ENCODE measurements around the gene TTLL9.

TTLL9 gene

DNA sequence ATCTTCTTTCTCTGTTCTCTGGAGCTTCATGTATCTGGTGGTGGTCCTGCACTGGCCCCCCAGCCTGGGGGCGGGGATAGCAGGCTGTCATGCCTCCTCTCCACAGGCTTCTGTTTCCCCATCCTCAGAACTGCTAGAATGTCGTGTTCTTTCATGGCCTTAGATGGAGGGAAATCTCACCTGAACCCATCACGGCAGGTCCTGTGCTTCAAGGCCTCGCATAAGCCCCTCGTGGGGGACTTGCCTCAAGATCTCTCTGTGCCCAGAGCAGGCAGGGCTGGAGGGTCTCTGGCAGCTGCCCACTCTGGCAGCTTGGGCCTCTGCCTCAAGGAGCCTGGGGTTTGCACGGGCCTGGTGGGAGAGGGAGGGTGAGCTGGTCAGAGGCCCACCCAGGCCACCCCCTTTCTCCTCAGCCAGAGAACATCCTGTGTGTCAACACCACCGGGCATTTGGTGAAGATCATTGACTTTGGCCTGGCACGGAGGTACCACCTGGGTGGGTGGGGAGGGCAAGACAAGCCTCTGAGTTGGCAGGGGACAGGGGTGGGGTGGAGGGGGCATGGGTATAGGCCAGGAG lies 39.9 kb upstream of the TTLL9 start:
- Histone ChIP-seq H3K4me3 (ENCODE audit: low read depth, low read length) (no peak overlapping the region), H3K36me3 (ENCODE audit: control insufficient read depth, insufficient read depth, low read length) (no peaks in the 10 kb centered on the region), H3K4me1 (ENCODE audit: control insufficient read depth, insufficient read depth, low read length) (no peaks in the 10 kb centered on the region), H3K9me3 (ENCODE audit: control insufficient read depth, insufficient read depth, low read length) (no peaks in the 10 kb centered on the region), H3K27me3 (ENCODE audit: control insufficient read depth, insufficient read depth, low read length) (no peaks in the 10 kb centered on the region), H3K9ac (ENCODE audit: low read depth, low read length) (no peak overlapping the region), H3K27ac (ENCODE audit: low read depth, low read length) (no peak overlapping the region)

DNA sequence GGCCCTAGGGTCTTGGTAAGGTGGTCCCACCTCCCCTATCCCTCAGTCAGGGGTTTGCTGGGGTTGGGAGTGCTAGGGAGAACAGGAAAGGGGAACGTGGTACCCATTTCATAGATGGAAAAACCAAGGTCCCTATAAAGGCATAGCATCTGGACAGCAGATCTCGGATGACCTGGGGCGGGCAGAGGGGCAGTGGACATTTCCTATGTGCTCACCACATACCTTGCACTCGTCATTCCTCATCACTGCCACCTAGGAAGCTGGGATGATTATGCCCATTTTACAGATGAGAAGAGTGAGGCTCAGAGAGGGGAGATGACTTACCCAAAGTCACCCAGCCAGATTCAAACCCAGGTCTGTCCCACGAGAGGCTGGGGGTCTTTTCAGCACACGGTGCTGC lies 39.2 kb upstream of the TTLL9 start:
- Histone ChIP-seq H3K27ac (ENCODE audit: low read depth, low read length) (no peak overlapping the region), H3K9ac (ENCODE audit: low read depth, low read length) (no peak overlapping the region), H3K9me3 (ENCODE audit: control insufficient read depth, insufficient read depth, low read length) (no peaks in the 10 kb centered on the region), H3K4me3 (ENCODE audit: low read depth, low read length) (no peak overlapping the region), H3K4me1 (ENCODE audit: control insufficient read depth, insufficient read depth, low read length) (no peaks in the 10 kb centered on the region), H3K36me3 (ENCODE audit: control insufficient read depth, insufficient read depth, low read length) (no peaks in the 10 kb centered on the region), H3K27me3 (ENCODE audit: control insufficient read depth, insufficient read depth, low read length) (no peaks in the 10 kb centered on the region)

DNA sequence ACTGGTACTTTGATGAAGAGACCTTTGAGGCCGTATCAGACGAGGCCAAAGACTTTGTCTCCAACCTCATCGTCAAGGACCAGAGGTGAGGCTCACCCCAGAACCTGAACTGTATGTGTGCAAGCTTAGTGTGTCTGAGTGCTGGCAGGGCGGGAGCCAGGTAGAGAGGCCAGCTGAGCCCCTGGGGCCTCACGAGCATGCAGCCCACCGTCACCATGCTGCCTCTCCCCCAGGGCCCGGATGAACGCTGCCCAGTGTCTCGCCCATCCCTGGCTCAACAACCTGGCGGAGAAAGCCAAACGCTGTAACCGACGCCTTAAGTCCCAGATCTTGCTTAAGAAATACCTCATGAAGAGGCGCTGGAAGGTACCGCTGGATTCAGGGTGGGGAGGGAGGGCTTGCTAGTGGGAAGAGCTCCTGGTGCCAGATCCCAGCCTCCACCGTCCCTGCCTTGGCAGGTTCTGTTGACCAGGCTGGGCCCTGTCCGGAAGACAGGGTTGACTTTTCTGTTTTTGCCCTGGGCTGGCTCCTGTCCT lies 38.6 kb upstream of the TTLL9 start:
- Histone ChIP-seq H3K27me3 (ENCODE audit: control insufficient read depth, insufficient read depth, low read length) (no peaks in the 10 kb centered on the region), H3K36me3 (ENCODE audit: control insufficient read depth, insufficient read depth, low read length) (no peaks in the 10 kb centered on the region), H3K4me3 (ENCODE audit: low read depth, low read length) (no peak overlapping the region), H3K4me1 (ENCODE audit: control insufficient read depth, insufficient read depth, low read length) (no peaks in the 10 kb centered on the region), H3K27ac (ENCODE audit: low read depth, low read length) (no peak overlapping the region), H3K9me3 (ENCODE audit: control insufficient read depth, insufficient read depth, low read length) (no peaks in the 10 kb centered on the region), H3K9ac (ENCODE audit: low read depth, low read length) (no peak overlapping the region)

DNA sequence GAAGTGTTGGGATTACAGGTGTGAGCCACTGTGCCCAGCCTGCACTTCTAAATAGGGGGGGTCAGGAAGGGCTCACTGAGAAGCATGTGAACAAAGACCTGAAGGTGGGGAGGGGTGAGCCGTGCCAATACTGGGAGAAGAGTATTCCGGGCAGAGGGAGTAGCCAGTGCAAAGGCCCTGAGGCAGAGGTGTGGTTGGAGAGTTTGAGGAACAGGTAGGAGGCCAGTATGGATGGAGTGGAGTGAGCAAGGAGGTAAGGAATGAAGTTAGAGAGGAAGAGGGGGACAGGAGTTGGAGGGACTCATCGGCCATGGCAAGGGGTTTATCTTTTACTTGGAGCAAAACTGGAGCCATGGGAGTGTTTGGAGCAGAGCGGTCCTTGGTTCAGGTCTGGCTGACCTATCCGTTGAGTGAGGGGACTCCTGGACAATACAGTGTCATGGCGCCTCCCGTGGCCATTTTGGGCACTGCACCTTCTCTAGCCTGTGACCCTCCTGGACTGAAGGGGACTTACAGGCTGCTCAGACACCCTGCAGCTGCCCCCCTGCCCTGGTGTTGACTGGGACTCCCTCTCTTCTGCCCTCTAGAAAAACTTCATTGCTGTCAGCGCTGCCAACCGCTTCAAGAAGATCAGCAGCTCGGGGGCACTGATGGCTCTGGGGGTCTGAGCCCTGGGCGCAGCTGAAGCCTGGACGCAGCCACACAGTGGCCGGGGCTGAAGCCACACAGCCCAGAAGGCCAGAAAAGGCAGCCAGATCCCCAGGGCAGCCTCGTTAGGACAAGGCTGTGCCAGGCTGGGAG lies 37.1 kb upstream of the TTLL9 start:
- H3K9ac ChIP-seq (ENCODE audit: low read depth, low read length), result no peak overlapping the region

DNA sequence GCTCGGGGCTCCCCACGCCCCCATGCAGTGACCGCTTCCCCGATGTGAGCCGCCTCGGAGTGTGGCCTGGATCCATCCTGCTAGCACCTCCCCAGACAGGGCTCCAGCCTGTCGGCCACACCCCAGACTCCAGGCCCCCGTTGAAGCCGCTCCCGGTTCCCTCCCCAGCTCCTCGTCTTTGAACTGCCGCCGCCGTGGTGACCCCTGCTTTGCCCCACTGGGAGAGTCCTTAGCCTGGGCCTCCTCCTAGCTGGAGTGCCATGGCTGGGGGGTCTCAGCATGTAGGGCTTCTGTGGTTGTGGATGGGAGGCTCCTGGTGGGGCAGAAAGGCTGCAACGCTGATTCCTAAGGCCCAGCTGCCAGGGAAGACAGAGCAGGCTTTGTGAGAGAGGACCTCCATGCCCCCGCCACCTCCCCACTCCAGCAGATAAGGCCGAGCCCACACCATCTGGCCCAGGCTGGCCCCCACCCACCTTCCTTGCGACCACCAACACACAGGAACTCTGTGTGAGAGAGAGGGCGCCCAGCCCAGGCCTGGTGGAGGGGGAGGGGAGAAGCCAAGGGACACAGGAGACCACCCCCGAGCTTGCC lies 36.4 kb upstream of the TTLL9 start:
- H3K4me1 ChIP-seq (ENCODE audit: control insufficient read depth, insufficient read depth, low read length), result no peaks in the 10 kb centered on the region
- H3K36me3 ChIP-seq (ENCODE audit: control insufficient read depth, insufficient read depth, low read length), result no peaks in the 10 kb centered on the region
- H3K9ac ChIP-seq (ENCODE audit: low read depth, low read length), result no peak overlapping the region
- no peaks in the 10 kb centered on the region for H3K27me3 ChIP-seq (ENCODE audit: control insufficient read depth, insufficient read depth, low read length)
- H3K27ac ChIP-seq (ENCODE audit: low read depth, low read length), result no peak overlapping the region
- H3K9me3 ChIP-seq (ENCODE audit: control insufficient read depth, insufficient read depth, low read length), result no peaks in the 10 kb centered on the region
- no peak overlapping the region for H3K4me3 ChIP-seq (ENCODE audit: low read depth, low read length)

More for the DNA sequence above, 37.1 kb upstream of the TTLL9 start:
- Histone ChIP-seq H3K36me3 (ENCODE audit: control insufficient read depth, insufficient read depth, low read length) (no peaks in the 10 kb centered on the region), H3K27me3 (ENCODE audit: control insufficient read depth, insufficient read depth, low read length) (no peaks in the 10 kb centered on the region), H3K9me3 (ENCODE audit: control insufficient read depth, insufficient read depth, low read length) (no peaks in the 10 kb centered on the region), H3K4me1 (ENCODE audit: control insufficient read depth, insufficient read depth, low read length) (no peaks in the 10 kb centered on the region), H3K27ac (ENCODE audit: low read depth, low read length) (no peak overlapping the region), H3K4me3 (ENCODE audit: low read depth, low read length) (no peak overlapping the region)

DNA sequence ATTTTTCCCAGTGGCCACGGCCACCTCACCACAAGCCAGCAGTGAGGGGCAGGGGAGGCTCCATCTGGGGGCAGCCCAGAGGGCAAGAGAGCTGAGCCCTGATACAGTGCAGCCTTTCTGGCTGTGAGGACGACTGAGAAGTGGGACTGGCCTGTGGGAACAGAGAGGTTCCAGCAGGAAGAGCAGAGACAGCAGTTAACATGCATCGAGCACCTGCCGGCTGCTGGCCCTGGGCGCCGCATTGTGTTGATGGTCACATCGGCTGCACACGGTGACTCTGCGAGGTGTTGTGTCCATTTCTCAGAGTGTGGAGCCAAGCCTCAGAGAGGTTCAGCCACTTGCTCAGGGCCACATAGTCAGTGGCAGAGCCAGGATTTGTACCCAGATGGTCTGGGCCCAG lies 34.9 kb upstream of the TTLL9 start:
- Histone ChIP-seq H3K4me3 (ENCODE audit: low read depth, low read length) (no peak overlapping the region), H3K27ac (ENCODE audit: low read depth, low read length) (no peak overlapping the region), H3K4me1 (ENCODE audit: control insufficient read depth, insufficient read depth, low read length) (no peaks in the 10 kb centered on the region), H3K9me3 (ENCODE audit: control insufficient read depth, insufficient read depth, low read length) (no peaks in the 10 kb centered on the region), H3K36me3 (ENCODE audit: control insufficient read depth, insufficient read depth, low read length) (no peaks in the 10 kb centered on the region), H3K9ac (ENCODE audit: low read depth, low read length) (no peak overlapping the region), H3K27me3 (ENCODE audit: control insufficient read depth, insufficient read depth, low read length) (no peaks in the 10 kb centered on the region)

DNA sequence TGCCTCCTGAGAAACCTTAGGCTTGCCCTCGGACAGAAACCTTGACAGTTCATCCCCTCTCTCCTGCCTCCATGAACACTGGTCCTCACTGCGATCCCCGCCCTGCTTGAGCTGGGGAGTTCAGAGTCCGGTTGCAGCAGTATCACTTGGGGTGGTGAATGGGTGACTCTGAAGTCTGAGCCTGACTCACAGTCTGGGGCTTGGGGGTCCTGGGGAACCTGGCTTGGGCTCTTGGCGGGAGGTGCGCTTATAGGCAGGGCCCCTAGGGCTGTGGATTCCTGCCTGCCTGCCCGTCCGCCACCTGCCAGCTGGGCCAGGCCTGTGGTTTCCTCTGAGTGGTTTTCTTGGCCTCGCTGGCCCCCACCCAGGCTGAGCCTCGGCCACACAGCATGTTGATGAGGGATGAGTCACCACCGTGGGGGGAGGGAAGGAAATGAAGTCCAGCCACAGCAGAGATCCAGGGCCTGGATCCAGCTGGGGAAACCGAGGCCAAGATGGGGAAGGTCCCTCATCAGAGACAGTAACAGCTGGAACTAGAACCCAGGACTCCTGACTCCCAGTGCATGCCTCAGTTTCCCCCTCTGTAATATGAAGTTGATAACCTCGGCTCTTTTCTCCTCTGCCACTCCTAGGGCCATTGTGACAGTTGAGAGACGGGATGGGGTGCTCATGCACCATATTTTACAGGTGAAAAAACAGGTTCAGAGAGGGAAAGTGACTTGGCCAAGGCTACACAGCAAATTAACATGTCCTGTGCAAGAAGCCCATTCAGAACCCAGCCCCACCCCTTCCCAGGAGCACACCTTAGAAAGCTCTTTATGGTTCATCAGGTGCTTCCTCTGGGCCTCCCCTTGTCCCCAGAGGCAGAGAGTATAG lies 34.2 kb upstream of the TTLL9 start:
- Histone ChIP-seq H3K27ac (ENCODE audit: low read depth, low read length) (no peak overlapping the region), H3K36me3 (ENCODE audit: control insufficient read depth, insufficient read depth, low read length) (no peaks in the 10 kb centered on the region), H3K9ac (ENCODE audit: low read depth, low read length) (no peak overlapping the region), H3K9me3 (ENCODE audit: control insufficient read depth, insufficient read depth, low read length) (no peaks in the 10 kb centered on the region), H3K27me3 (ENCODE audit: control insufficient read depth, insufficient read depth, low read length) (no peaks in the 10 kb centered on the region), H3K4me1 (ENCODE audit: control insufficient read depth, insufficient read depth, low read length) (peaks cover 1% of the 10 kb centered on the region; the same call in 1 of the 2 replicates), H3K4me3 (ENCODE audit: low read depth, low read length) (no peak overlapping the region)

DNA sequence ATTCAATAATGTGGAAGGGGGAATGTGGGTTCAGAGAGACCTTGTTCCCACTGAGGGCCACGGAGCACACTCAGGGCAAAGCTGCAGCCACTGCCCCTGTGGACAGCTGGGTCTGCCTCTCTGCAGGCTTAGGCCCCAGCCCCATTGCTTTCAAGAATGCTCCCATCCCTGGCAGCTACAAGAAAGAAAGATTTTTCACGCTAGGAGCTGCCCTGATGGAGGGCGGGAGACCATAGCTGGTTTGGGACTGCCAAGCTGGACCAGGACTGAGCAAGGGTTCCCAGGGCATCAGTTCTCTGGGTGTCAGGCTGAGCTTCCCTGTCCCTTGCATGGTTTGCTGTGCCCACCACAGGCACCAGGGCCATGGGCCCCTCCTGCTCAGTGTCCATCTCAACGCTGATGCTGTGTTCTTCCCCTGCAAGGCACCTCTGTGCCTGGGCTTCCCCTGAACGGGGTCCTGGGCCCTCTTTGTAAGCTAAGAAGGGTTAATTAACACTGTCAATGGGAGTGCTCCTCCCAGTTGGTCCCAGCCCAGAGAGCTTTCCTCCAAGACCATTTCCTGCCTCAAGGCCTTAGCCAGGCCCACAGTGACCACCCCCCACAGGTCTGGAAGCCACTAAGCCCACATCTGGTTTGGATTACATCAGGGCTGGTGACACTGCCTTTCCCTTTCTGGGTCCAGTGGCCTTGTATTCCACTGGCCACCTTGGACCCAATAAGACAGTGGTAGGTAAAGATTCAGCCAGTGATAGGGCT lies 33.4 kb upstream of the TTLL9 start:
- no peaks in the 10 kb centered on the region for H3K36me3 ChIP-seq (ENCODE audit: control insufficient read depth, insufficient read depth, low read length)
- peaks cover 3% of the 10 kb centered on the region; the same call in 1 of the 2 replicates for H3K4me1 ChIP-seq (ENCODE audit: control insufficient read depth, insufficient read depth, low read length)
- no peaks in the 10 kb centered on the region for H3K9me3 ChIP-seq (ENCODE audit: control insufficient read depth, insufficient read depth, low read length)
- H3K27ac ChIP-seq (ENCODE audit: low read depth, low read length), result no peak overlapping the region
- H3K27me3 ChIP-seq (ENCODE audit: control insufficient read depth, insufficient read depth, low read length), result no peaks in the 10 kb centered on the region
- H3K4me3 ChIP-seq (ENCODE audit: low read depth, low read length), result no peak overlapping the region
- no peak overlapping the region for H3K9ac ChIP-seq (ENCODE audit: low read depth, low read length)

DNA sequence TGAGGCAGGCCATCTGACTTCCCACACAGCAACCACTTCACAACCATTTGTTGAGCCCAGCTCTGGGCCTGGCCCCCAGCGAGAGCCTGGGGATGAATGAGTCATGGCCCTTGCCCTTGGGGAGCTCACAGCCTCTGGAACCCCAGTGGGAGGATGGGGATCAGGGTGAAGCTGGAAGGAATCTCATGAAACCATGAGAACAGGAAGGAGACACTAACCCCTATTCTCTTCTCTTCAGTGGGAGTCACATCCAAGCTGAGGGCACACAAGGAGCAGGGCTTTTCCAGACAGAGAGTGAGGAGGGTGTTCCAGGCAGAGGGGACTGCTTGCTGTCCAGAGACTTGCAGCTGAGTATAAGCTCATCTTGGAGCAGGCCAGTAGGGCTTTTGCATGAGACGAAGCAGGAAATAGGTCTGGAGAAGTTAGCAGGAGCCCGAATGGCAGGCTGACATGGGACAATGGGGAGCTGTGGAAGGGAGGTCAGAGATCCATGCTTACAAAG lies 32.5 kb upstream of the TTLL9 start:
- no peak overlapping the region for H3K4me3 ChIP-seq (ENCODE audit: low read depth, low read length)
- H3K36me3 ChIP-seq (ENCODE audit: control insufficient read depth, insufficient read depth, low read length), result no peaks in the 10 kb centered on the region
- H3K27ac ChIP-seq (ENCODE audit: low read depth, low read length), result no peak overlapping the region
- peaks cover 10% of the 10 kb centered on the region for H3K4me1 ChIP-seq (ENCODE audit: control insufficient read depth, insufficient read depth, low read length)
- no peaks in the 10 kb centered on the region for H3K9me3 ChIP-seq (ENCODE audit: control insufficient read depth, insufficient read depth, low read length)
- no peak overlapping the region for H3K9ac ChIP-seq (ENCODE audit: low read depth, low read length)
- H3K27me3 ChIP-seq (ENCODE audit: control insufficient read depth, insufficient read depth, low read length), result no peaks in the 10 kb centered on the region

DNA sequence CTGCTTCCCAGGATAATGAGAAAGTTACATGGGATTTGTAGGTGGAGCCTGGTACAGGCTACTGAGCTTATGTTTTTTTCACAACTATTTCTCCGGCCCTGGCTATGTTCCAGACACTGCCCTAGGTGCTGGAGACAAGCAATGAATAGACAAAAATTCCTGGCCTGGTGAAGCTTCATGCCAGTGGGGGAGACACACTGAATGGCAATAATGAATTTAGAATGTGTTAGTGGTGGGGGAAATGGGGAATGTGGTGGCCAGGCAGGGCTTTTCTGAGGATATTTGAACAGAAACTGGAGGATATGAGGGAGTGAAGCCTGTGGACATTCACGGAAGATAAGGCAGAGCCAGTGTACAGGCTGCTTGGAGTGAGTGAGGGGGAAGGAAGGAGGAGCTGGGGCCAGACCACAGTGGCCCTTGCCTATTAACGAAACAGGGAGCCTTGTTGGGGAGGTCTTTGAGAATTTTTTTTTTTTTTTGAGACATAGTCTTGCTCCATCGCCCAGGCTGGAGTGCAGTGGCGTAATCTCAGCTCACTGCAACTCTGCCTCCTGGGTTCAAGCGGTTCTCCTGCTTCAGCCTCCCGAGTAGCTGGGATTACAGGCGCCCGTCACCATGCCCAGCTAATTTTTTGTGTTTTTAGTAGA lies 31.7 kb upstream of the TTLL9 start:
- Histone ChIP-seq H3K27ac (ENCODE audit: low read depth, low read length) (no peak overlapping the region), H3K27me3 (ENCODE audit: control insufficient read depth, insufficient read depth, low read length) (no peaks in the 10 kb centered on the region), H3K36me3 (ENCODE audit: control insufficient read depth, insufficient read depth, low read length) (no peaks in the 10 kb centered on the region), H3K9me3 (ENCODE audit: control insufficient read depth, insufficient read depth, low read length) (no peaks in the 10 kb centered on the region), H3K4me3 (ENCODE audit: low read depth, low read length) (no peak overlapping the region), H3K9ac (ENCODE audit: low read depth, low read length) (no peak overlapping the region), H3K4me1 (ENCODE audit: control insufficient read depth, insufficient read depth, low read length) (peaks cover 14% of the 10 kb centered on the region)
